ENCODE data around the gene PACC1.

Gene PACC1

GRCh38 chr1:212440419-212440818 is 25.7 kb upstream of the PACC1 start:
- DNase-seq (ENCODE audit: insufficient read length, low spot score) = no peak
- FAIRE-seq = no peak

GRCh38 chr1:212438831-212439237 is 24.1 kb upstream of the PACC1 start:
- FAIRE-seq = no peak
- DNase-seq (ENCODE audit: insufficient read length, low spot score) = no peak

GRCh38 chr1:212437179-212437798 is 22.6 kb upstream of the PACC1 start:
- no peak for FAIRE-seq
- no peak for DNase-seq (ENCODE audit: insufficient read length, low spot score)

GRCh38 chr1:212434992-212435391 is 20.3 kb upstream of the PACC1 start:
- DNase-seq (ENCODE audit: insufficient read length, low spot score) (no peak), FAIRE-seq (no peak)

- no peak for FAIRE-seq
These were observed 19.1 kb upstream of the PACC1 start for GRCh38 chr1:212433577-212434462.

GRCh38 chr1:212432661-212433576 is 18.2 kb upstream of the PACC1 start, which contains the start of gene NENF:
Gene NENF (plus strand): TSS chr1:212432920. CDS start chr1:212432944, 24 bp downstream.
- DNase-seq (ENCODE audit: insufficient read length, low spot score) (peak; percentile 96), FAIRE-seq (peak; percentile 76)

More at GRCh38 chr1:212433577-212434462, 19.1 kb upstream of the PACC1 start:
- DNase-seq (ENCODE audit: insufficient read length, low spot score) = no peak

- no peak for FAIRE-seq
- no peak for DNase-seq (ENCODE audit: insufficient read length, low spot score)
These were observed 17.6 kb upstream of the PACC1 start for GRCh38 chr1:212432272-212432660.

GRCh38 chr1:212431644-212432043 is 17.0 kb upstream of the PACC1 start:
- no peak for FAIRE-seq
- no peak for DNase-seq (ENCODE audit: insufficient read length, low spot score)

- DNase-seq (ENCODE audit: insufficient read length, low spot score) = no peak
- FAIRE-seq = no peak
These were observed 16.3 kb upstream of the PACC1 start for GRCh38 chr1:212430955-212431394.

GRCh38 chr1:212430416-212430815 is 15.7 kb upstream of the PACC1 start:
- no peak for DNase-seq (ENCODE audit: insufficient read length, low spot score)
- no peak for FAIRE-seq

GRCh38 chr1:212428496-212428895 is 13.8 kb upstream of the PACC1 start:
- FAIRE-seq (no peak), DNase-seq (ENCODE audit: insufficient read length, low spot score) (no peak)

GRCh38 chr1:212423879-212424278 is 9.2 kb upstream of the PACC1 start:
- DNase-seq (ENCODE audit: insufficient read length, low spot score) (no peak), FAIRE-seq (no peak)

GRCh38 chr1:212421165-212421564 is 6.5 kb upstream of the PACC1 start:
- DNase-seq (ENCODE audit: insufficient read length, low spot score) = no peak
- FAIRE-seq = no peak

GRCh38 chr1:212415107-212415841 is 588 bp upstream of the PACC1 start:
- FAIRE-seq (no peak), DNase-seq (ENCODE audit: insufficient read length, low spot score) (no peak)

- no peak for FAIRE-seq
- DNase-seq (ENCODE audit: insufficient read length, low spot score) = no peak
These were observed 771 bp downstream of the PACC1 start for GRCh38 chr1:212413902-212414327.

- no peak for DNase-seq (ENCODE audit: insufficient read length, low spot score)
These were observed 2.3 kb downstream of the PACC1 start for GRCh38 chr1:212412374-212412773.

GRCh38 chr1:212410231-212410820 is 4.4 kb downstream of the PACC1 start:
- DNase-seq (ENCODE audit: insufficient read length, low spot score) (no peak), FAIRE-seq (no peak)

More at GRCh38 chr1:212412374-212412773, 2.3 kb downstream of the PACC1 start:
- FAIRE-seq = no peak

- FAIRE-seq (no peak), DNase-seq (ENCODE audit: insufficient read length, low spot score) (no peak)
These were observed 11.9 kb downstream of the PACC1 start for GRCh38 chr1:212402666-212403321.

Measured in GM19239 (cell line).